GM20431 (cell line): ENCODE results near the gene DAB1.

Experiments
- in situ Hi-C: fragments of 300-500 bp; cut with MseI, MboI; formaldehyde crosslinking; loops from one replicate; pipeline ENCODE4 v1.15.0; 2020; ENCODE audit warnings: low sequenced_read_pairs; ENCODE audit not compliant: unreplicated experiment

DAB1 gene

DNA sequence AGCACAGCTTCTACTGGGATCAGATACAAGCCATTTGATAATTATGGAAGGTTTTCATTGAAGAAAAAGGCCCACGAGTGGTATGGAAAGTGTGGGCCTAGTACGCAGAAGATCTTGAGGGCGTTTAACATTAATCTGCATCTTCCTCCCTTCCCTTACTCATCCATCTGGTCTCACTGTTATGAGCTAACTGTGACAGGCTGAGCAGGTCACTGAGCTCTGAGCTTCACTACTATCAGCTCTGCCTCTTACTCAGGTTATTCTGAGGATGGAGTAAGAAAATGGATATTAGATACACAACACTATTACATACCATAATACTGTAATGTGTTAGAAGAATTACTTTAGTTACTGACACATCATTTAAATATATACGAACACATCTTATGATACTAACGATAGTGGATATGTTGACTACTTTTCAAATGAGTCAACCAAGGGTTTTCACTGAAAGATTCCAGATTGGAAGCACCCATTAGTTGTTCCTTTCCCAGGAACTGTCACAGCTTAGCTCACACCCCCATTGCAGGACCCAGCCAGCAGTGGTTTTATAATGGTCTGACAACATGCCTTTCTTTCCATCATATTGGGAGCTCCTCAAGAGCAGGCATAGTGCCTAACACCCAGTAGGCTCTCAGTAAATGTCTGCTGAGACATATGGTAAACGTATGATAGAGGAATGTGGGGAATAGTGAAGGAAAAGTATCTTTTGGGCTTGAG is 360.3 kb downstream of the DAB1 start:
- in situ Hi-C loops, result no loop called here

DNA sequence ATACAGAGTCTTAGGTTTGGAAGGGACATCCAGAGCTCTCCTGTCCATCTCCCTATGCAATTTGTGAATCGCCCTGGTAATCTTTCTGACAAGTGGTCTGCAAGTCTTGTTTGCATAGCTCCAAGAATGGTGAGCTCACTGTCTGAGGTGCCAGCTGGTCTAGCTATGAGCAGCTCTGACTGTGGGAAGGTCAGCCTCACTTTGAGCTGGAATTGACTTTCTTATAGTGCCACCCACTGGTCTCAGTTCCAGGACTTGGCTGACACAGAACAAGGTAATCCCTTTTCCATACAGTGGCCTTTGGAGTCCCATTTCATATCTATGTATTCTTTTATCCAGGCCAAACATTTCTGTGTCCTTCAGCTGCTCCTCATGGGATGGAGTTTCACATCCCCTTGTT is 362.5 kb downstream of the DAB1 start:
- in situ Hi-C loops, result no loop called here

DNA sequence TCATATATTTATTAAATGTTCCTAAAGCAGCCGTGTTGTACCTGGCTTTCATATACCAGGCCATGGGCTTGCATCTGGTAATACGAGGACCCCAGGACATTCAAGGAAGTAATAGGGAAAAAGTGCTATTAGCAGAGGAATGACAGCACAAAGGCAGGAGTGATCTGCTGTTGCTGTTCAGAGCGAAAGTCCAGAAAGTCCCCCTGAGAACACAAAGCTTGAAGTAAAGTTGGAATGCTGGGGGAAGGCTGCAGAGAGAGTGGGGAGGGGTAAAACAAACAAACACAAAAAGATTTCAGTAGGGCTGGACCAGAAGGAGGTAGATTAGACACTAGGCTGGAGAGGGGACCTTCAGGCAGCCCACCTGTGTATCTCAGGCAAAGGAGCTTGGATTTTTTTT is 363.4 kb downstream of the DAB1 start:
- in situ Hi-C loops, result no loop called here

DNA sequence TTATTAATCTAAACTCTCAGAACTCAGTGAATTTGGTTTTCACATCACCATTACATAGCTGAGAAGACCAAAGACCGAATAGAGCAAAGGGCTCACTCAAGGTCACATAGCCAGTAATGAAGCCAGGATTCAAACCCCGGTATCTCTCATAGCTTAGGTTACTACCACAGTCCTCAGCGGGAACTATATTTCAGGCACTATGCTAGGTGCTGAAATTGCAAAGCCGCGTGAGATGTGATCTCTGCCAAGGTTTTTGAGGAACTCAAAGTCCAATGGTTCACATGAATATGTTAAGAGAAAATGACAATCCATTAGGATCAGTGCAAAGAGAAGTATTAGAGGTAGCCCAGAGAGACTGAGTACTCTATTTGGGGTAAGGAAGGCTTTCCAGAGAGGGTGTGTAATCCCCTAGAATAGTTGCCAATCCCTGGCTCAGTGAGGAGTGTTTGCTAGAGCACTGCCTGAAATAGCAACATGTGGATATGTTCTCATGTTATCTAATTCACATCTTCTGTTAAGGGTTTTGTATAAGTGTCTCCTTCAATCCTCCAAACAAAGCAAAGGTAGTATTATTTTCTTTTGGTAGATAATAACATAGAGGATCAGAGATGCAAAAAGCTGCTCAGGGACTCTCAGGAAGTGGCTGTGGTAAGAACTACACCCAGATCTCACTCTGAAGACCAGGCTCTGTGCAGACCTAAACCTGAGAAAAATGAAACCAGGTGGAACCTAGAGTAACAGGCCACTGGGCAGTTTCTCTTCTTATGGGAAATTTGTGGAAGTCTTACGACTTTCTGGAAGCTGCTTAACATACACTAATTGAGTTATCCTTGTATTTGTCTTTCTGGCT is 365.0 kb downstream of the DAB1 start:
- in situ Hi-C loops, result no loop called here

DNA sequence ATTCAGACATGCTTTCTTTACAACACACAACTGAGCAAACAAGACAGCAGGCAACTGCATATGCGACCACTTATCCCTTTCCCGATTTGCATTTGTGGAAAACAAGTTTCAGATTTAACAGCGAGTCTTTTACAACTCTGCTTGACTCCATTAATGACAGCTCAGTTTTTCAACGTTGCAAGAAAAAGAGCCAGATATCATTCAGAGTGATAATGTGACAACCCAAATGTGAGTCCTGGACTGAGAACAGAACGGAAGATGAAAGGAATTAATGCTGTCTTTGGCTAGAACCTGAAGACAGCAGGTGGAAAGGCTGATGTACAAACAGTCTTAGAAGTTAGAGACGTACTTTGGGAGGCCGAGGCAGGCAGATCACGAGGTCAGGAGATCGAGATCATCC is 375.0 kb downstream of the DAB1 start:
- in situ Hi-C loops, result no loop called here

DNA sequence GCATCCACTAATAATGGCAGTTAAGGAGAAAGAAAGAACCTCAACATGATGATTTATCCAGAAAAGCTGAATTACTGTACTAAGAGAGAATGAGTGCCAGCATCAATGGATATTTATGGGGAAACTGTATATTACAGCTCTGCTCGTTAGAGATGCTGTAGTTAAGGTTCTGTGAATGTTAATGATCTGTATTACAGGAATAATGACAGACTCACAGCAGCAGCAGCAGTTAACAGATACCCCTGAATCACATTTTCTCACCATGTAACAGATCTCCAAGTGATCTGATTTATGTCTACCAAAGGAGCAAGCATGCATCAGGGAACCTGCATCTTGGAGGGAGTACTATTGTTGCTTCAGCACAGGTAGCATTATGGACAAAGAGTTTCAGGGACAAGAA is 377.4 kb downstream of the DAB1 start:
- in situ Hi-C loops, result no loop called here

DNA sequence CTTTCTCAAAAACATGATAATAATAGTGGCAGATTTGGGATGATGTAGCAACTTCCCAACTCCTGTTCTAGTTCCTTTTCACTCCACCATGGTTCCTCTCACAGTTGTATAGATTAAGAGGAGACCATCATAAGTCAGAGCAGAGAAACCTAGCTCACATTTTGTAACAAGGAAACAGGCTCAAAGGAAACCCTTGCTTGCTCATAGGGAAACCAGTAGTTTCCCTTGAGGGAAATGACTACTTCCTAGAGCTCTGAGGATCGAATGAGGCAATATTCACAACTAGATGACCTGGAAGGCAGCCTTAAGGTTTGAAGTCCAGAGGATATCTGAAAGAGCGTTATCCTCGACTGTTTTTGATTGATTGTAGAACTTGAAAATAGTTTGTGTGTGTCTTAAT is 382.0 kb downstream of the DAB1 start:
- in situ Hi-C loops, result no loop called here

DNA sequence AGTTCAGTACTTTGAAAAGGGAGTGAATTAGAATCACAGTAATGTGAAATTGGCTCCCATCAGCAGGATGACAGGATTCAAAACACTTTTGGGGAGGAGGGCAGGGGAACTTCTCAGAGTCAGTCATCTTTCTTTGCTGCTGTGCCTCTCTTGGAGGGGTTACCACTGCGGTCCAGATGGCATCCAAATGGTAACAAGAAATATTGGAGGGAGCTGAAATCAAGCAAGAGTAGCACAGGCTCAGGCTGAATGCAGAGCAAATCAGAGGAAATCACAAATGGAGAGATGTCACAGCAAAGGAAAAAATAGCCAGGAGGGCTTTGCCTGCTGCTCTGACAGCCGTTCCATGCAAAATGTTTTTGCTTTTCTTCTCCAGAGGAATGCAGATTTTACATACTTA is 383.0 kb downstream of the DAB1 start:
- in situ Hi-C loops, result no loop called here

DNA sequence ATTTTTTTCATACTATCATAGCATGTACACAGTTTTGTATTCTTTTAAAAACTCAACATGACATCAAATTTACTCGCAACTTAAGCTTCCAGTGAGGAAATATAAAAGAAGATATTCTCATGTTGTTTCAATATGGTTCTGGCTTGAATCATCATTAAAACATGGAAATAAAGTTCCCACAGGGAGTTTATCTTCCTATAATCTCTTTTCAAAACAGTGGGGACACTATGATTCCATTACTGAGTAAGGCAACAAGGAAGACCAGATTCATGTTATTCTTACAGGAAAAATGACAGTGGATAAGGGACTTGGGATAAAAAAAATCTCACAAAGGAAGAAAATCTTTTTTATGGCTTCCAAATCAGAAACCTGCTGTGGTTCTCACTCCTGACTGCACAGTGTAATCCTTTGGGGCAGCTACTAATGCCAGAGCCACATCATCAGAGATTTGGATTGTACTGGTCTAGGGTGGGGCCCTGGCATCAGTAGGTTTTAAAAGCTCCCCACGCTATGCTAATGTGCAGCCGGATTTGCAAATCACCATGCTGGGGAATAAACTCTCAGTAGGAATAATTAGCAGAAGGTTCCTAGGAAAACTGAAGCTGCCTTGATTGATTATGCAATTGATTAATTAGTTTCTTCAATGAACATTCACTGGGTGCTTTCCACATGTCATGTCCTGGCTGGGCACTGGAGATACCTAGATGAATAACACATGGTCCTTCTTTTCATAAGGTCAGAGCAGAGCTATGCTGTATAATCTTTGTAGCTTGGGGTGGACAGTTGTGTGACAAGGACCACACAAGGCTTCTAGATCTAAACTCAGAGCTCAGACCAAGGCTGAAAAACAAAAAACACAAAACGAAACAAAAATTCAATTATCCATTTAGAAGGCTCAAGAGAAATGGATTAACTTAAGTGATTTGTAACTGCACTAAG is 386.9 kb downstream of the DAB1 start:
- in situ Hi-C loops, result no loop called here

DNA sequence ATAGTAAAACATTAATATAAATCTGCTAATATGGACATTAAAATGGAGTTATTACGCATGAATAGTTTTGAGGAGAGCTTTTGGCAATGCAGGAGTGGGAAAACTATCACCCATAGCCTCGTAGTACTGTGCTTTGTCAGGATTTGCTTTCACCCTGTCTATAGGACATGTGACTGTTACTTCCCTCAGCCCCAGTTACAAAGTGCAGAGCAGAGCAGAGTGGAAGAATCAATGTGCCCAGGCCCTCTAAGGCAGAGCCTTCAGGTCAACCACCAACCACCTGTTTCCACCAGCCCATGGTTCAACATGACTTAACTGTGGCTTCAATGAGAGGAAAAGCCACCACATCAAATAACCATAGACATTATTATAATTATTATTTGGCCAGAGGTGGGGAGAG is 389.1 kb downstream of the DAB1 start:
- in situ Hi-C loops, result no loop called here

DNA sequence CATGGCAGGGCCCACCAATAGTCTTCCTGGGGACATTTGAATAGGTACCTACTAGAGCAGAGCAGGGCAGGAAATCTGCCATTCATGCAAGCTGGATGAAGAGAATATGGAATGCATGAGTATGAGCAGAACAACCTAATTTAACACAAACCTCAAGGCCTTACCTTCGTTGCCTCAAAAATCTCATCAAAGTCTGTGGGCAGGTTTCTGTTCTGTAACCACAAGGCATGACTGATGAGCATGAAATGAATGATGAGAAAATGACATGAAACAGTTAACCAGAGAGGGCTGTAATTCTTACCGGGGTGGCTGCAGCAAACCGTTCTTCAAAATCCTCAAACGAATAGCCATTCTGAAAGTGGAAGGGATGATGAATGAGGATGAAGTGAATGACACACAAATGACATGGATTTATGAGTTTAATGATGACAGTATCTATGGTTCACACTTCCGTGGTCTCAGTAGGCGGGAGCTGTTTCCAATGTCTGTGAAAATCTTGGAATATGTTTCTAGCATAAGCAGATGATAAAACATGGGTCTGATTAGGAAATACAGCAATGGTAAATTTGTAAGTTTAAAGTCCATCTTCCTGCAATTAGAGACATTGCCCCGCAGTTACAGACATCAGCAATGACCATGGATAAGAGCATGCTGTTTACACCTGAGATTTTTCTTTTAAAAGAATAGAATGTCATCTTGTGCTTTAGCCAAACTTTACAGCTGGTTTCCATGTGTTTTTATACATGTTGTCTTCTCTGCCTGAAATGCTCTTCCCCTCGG is 390.4 kb downstream of the DAB1 start:
- in situ Hi-C loops, result no loop called here

DNA sequence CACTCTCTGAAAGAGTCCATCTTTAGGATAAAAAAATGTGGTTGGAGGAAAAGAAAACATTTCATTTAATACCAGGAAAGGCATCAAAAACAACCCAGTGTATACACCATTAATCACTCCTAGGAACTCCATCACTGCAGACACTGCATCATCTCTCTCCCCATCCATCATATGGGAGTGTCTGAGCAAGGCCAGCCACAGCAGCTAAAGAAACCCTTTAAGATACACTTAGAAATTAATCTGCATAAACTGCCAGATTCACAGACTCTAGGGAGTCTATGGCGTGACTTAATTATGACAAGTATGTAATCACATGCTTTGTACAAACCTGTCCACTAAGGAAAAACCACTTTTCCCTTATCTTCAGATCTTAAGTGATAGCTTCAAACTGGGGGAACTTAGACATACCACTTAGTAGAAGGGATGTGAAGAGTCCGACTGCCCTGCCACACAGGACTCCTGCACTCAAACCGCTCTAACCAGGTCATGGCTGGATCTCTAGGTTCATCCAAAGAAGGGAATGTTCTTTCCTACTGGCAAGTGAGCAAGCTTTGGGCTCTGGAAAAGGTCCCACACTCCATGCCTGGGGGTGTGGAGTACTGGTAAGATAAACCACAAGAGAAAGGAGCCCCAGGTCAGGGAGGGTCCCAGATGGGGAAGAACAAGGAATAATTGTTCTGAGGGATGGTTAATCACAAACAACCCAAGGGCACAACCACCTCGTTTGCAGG is 397.1 kb downstream of the DAB1 start:
- in situ Hi-C loops, result no loop called here

DNA sequence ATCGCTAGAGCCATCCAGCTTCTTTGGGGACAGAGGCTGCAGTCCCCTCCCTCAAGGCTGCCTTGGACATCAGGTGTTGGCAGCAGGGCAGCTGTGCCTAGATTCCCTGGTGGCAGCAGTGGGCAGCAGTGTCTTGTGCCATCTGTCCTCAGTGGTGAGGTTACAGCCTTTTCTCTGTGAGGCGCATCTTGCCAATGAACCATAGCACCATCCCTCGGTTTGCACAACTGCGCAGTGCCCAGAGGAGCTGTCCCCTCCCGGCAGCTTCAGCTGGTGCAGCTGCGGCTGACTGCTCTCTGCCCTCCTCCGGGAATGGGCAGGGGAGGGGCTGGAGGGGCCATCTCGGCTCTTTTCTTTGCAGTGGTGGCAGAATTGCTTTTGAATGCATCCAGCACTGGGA is 399.0 kb downstream of the DAB1 start:
- in situ Hi-C loops, result no loop called here

DNA sequence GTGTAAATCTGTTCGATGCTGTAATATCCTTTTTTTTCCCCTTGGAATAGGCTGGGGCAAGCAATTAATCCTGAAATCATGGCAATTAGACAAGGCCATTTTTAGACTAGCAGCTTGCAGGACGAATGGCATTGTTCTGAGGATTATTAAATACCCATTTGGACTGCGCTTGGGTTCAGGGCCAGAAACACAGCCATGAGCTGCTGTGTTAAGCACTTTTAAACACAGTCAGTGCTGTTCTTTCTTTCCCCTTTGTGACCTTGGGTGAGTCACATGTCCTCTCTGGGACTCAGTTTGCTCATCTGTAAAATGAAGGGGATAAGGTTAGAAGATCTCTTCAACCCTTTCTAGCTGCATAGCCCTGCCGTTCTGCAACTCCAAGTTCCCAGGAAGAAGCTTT is 399.4 kb downstream of the DAB1 start:
- in situ Hi-C loops, result no loop called here

DNA sequence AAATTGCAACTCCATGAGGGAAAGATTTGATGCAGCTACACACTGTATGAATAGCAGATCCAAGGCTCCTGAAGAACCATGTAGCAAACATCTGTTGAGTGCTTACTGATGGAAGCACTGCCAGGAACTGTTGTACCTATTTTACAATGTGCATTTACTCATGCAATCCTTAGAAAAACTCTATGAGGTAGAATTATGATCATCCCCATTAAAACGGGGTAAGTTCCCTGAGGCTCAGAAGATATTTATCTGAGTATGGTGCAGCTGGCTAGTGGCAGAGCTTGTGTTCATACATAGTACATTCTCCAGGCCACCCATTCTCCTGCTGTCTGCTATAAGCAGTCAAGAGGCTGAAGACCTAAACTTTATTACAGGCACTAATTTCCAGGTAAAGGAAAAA is 403.6 kb downstream of the DAB1 start:
- in situ Hi-C loops, result no loop called here

DNA sequence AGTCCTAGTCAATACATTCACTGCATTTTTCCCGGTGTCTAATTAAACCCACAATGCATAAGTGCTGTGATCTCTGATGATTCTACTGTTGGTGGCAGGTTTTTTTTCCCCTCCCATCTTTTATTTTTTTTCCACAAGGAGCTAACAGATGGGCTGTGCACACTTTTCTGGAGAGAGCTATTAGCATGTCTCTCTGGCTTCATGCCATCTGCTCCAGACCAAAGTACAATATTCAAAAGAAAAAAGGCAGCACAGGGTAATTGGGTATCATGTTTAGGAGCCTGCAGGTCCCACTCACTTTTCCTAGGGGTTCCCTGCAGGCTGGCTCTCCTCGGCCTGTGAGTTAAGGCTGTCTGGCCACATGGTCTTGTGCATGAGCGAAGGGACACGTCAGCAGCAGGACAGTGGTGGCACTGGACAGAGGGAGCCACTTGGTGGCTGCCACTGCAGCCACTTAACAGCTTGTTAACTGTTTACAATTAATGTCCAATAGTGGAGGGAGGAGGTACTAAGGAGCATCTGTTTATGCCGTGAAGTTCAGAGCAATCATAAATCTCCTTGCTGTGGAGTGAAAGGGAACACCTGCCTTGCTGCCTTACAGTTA is 404.5 kb downstream of the DAB1 start:
- in situ Hi-C loops, result no loop called here

DNA sequence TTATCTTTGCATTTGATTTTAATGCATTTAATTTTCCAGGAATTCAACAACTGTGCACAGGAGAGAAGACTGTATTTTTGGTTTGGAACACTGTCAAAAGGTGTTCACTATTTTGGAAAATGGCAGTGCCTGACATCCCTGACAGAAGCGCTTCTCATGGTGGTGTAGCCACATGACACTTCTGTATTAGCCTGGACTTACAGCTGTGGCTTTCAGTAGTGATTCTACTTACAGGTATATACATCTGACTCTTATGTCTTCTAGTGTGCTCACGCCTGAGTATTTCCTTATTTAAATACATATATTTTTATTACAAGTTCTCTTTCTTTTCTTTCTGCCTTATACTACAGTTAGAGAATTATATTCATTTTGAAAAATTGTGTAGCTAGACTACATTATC is 405.7 kb downstream of the DAB1 start:
- in situ Hi-C loops, result no loop called here

DNA sequence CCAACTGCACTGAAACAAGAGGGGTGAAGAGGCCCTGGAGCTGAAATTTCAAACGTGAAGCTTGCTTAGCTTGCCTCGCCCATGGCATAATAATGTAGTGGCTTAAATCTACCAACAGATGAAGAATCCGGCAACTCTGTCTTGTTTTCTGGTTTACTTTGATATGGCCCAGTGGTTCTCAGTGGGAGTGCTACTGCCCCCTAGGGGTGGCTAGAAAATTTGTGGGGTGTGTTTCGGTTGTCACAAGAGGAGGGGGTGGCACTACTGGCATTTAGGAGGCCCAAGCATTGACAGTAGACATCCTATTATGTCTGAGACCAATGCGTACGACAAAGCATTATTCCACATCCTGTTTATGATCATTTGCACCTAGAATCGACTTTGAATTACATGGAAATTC is 406.1 kb downstream of the DAB1 start:
- in situ Hi-C loops, result no loop called here

DNA sequence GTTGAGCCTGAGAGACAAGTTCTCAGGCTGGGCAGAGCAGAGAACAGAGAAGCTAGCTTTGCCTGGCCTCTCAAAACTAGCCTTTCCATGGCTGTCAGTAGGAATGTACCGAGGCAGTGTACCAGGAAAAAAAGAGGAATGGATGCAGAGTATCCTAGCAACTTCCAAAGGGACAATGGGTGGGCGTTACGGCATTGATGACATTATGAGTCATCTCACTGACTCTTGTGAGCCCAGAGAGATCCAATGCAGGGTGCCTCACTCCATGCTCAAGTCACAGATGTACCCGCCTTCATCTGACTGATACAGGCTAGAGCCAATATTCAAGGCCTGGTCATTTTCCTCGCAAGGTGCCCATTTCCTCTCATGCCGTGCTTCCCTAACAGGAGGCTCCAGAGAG is 406.7 kb downstream of the DAB1 start:
- in situ Hi-C loops, result no loop called here
